GM12873 (cell line): ENCODE measurements around the gene PHF10.

ENCODE experiments used
- TF ChIP-seq, protein P1 (sequence below): IDR thresholded peaks from 2 replicates; pipeline ENCODE4 v1.5.1; 2012; ENCODE audit warnings: low read depth, mild to moderate bottlenecking, moderate library complexity, low read length, control low read depth; ENCODE audit not compliant: insufficient read depth; ENCODE audit errors: missing control alignments

PHF10 gene

DNA sequence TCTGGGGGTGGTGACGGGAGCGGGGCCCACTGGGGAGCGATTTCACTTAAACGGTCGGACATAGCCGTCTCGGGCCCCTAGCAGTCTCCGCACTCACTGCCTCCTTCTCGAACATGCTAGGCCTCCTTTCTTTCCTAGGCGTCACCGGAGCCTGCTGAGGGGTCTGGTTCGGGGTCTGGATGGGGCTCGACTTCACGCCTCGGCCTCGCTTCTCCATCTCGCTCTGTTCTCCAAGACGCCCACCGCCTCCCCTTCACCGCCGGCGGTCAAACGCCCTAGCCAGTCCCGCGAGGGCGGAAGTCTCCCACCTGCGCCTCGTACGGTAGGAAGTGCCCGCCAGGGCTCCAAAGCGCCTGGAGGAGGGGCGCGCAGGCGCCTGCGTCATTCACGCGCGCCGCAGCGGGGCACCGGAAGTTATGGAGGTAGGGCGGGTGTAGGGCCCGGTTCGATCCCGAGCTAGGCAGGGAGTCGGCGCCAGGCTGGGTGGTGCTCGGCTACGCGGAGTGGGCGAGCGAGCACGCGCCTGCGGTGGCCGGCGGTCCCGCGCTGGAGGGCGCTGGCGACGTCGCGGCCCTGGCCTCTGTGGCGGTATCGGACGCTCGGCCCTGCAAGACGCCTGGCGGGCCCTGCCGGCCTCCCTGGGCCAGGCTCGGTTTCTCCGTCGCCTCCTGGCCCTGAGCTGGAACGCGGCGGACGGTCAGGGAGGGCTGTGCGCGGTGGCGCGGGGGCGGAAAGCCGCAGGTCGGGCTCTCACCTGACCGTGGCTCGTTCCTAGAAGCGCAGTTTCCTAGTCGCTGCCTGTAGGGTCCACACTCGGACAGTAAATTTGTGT is 27.2 kb upstream of the PHF10 start, which contains the start of the genes DYNLT2 and ERMARD:
Gene DYNLT2 (minus strand): TSS at position 331 of the 832 bp plus-strand sequence. CDS start 114 bp downstream, at position 217.
Gene ERMARD (plus strand): TSS at position 381 of the 832 bp plus-strand sequence. CDS start 36 bp downstream, at position 417.
- TF ChIP-seq, protein P1, sequence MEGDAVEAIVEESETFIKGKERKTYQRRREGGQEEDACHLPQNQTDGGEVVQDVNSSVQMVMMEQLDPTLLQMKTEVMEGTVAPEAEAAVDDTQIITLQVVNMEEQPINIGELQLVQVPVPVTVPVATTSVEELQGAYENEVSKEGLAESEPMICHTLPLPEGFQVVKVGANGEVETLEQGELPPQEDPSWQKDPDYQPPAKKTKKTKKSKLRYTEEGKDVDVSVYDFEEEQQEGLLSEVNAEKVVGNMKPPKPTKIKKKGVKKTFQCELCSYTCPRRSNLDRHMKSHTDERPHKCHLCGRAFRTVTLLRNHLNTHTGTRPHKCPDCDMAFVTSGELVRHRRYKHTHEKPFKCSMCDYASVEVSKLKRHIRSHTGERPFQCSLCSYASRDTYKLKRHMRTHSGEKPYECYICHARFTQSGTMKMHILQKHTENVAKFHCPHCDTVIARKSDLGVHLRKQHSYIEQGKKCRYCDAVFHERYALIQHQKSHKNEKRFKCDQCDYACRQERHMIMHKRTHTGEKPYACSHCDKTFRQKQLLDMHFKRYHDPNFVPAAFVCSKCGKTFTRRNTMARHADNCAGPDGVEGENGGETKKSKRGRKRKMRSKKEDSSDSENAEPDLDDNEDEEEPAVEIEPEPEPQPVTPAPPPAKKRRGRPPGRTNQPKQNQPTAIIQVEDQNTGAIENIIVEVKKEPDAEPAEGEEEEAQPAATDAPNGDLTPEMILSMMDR, result peak; percentile 25

DNA sequence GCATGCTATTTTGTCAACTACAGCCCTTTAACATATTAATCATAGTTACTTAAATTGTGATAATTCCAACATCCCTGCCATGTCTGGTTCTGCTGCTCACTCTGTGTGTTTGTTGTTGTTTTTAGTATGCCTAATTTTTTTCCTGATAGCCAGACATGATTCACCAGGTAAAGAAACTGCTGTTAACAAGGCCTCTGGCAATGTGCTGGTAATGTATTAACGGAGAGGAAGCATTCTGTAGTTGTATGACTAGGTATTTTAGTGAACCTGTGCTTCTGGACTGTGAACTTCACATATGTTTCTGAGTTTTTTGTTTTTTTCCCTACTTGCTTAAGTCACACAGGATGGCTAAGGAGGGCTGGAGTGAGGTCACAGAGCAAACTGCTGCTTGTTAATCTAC is 22.3 kb upstream of the PHF10 start:
- TF ChIP-seq, protein P1, result no peak

DNA sequence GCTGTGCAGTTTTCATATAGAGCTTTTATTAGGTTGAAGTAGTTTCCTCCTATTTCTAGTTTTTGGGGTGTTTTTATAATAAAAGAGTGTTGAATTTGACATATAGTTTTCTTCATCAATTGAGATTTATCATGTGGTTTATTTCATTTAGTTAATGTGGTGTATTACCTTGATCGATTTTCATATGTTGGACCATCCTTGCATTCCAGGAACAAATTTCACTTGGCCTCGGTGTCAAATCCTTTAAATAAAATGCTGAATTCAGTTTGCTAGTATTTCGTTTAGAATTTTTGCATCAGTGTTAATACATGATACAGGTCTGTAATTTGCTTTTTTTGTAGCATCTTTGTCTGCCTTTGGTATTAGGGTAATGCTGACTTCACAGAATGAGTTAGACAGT is 21.1 kb upstream of the PHF10 start:
- TF ChIP-seq, protein P1, result no peak

DNA sequence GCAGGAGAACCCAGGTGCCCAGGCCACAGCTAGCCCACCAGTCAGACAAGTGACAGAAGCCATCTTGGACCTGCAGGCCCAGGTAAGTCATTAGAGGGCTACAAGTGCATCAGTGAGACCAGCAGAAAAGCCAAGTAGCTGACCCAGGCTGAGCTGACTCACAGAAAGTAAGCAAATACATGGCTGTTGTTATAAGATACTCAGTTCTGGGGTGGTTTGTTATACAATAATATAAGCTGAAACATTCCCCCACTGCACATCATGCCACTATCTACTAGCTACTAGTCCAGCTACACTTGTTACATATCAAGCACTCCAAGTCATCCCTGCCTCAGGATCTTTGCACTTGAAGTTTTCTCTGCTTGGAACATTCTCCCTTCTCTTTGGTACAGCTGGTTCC is 17.0 kb upstream of the PHF10 start:
- TF ChIP-seq, protein P1, result no peak

DNA sequence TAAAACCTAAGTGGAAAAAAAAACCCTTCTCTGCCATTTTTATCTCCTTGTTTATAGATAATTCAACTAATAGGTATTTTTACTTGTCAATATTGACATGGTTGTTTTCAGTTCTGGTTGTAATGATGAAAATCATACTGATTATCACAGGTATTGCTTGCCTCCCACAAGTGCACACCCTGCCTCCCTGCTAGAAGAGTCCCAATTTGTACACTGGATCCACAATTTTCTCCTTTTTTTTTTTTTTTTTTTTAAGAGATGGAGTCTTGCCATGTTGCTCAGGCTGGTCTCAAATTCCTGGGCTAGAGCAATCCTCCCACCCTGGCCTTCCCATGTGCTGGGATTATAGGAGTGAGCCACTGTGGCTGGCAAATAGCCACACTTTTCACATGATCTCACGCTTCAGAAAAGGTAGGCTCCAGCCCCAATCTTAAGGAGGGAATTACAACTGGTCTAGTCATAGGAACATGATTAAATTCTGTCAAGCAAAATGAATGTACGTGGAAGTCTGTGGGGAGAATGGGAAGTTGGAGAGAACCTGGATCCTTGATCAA is 14.8 kb upstream of the PHF10 start:
- TF ChIP-seq, protein P1, result no peak

DNA sequence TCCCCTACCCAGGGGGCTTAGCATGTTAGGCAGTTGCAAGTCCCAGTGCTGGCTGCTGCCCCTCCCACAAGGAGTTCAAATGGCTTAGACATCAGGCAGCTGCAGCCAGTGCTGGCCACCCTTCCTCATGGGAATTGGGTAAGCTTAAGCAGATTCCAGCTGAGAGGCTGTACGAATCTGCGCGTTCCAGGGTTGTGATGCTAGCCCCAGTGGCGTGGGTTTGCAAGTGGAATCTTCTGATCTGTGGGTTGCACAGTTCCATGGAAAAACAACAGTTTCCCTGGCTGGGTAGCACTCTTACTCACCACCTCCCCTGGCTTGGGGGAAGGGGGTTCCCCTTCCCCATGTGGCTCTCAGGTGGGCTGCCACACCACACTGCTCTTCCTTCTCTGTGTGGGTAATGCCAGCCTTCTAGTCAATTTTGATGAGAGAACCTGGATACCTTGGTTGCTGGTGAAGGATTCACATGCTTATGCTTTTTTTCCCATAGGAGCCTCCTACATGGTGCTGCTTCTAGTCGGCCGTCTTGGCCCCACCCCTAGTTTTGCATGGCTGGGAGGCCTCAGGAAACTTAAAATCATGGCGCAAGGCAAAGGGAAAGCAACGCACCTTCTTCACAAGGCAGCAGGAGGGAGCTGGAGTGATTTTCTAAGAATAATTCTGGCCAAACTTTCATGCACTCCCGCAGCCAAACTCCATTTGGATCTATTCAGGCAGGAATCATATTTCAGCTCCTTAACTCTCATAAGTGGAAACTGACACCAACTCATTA is 14.1 kb upstream of the PHF10 start:
- TF ChIP-seq, protein P1, result no peak

DNA sequence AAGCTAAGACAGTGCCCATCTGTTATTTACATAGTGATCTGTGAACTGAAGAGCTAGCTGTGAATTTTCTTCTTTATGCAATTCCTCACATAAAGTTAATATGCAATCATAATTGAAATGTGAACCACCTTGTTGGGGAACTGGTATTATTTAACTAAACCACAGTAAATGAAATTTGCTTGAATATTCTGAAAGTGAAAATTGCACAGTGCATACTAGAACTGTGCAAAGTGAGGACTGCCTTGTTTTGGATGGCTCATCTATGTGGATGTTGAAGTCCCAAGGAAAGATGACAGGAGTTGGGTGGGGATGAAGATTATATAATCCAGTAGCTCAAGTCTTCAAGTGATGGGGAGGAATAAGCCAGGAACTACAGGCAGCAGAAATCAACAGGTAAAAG is 5.7 kb upstream of the PHF10 start:
- TF ChIP-seq, protein P1, result no peak
